Left cardiac atrium (tissue), 4 donors: ENCODE results near the gene MGAT5. TPM values are rescaled to one million over a fixed set of nuclear protein-coding genes. Genes with fewer than 3 reads are reported as not detected.
A peak's percentile ranks its signal among the peaks of the same experiment; 100 is the strongest.

Experiments used
- ATAC-seq, 2 donors: fragments of 200-7000 bp; cut with Tn5 transposase; one replicate each; pipeline ENCODE4 v1.9.1; 2020; ENCODE audit warnings: mild to moderate bottlenecking in 2 of 2, moderate library complexity in 2 of 2
- DNase-seq: peaks from one replicate; pipeline ENCODE4 v3.0.0-alpha.2; 2020
- intact Hi-C, 2 donors: fragments of 100-400 bp; cut with DNase I; formaldehyde crosslinking; loops; one replicate each; pipeline versions ENCODE4 v1.14.1 to v1.15.1; 2022 to 2023
- total RNA-seq, 2 donors: library from RNA; stranded (reverse); fragmentation: NEBNext Ultra II Directional; extraction: Animal tissue kit (Norgen Biotek cat#: 25700); gene quantifications; one replicate each; pipeline ENCODE4 v1.2.1, GENCODE V29; 2021
- donor health status: DM: no; HTN: yes; CAD: no.
- donor health status: DM: no; HTN: yes; CAD: no; lungs with severe emphysema.
- donor health status: DM: yes; HTN: yes; CAD: no.
- donor health status: Dilated cardiomyopathy.

MGAT5 gene
- total RNA-seq, 2 donors from 2014 or later, result 110 to 142 TPM

DNA sequence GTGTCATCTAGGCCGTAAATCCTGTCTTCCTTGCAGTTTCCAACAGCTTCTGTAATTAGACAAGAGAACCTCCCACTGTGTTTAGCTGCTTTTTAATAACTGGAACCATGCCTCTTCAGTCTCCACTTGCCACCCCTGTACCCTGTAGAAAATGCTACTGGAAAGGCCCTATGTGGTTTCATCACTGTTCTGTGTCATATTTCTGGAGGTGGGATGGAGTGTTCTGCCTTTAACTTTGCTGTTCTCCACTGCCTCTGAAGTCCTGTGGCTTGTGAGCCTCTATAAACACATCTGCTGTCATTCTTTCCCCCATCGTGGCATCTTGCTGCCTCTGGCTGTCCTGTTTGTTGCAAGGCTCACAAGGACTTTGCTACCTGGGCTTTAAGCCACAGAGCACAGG, 17.9 kb downstream of the MGAT5 start:
- ATAC-seq, result no peak
- intact Hi-C loops, result no loop called here
- no peak for DNase-seq

DNA sequence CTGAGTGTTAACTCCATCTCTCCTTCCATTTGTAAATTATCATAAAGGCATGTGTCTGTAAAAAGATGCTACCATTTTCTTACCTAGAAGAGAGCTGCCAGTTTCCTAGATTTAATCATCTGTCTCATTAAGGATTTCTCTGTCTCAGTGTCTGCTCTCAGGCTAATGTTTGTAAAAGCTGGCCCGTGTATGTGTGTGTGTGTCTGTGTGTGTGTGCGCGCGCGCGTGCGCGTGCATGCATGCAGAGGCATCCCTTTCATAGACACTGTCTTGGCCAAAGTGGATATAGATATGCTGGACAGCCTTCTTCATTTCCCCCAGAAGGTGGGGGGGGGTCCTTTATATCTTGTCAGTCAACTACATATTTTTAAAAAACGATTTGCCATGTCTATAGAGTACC, 18.9 kb downstream of the MGAT5 start:
- intact Hi-C loops, result no loop called here
- ATAC-seq, result no peak

DNA sequence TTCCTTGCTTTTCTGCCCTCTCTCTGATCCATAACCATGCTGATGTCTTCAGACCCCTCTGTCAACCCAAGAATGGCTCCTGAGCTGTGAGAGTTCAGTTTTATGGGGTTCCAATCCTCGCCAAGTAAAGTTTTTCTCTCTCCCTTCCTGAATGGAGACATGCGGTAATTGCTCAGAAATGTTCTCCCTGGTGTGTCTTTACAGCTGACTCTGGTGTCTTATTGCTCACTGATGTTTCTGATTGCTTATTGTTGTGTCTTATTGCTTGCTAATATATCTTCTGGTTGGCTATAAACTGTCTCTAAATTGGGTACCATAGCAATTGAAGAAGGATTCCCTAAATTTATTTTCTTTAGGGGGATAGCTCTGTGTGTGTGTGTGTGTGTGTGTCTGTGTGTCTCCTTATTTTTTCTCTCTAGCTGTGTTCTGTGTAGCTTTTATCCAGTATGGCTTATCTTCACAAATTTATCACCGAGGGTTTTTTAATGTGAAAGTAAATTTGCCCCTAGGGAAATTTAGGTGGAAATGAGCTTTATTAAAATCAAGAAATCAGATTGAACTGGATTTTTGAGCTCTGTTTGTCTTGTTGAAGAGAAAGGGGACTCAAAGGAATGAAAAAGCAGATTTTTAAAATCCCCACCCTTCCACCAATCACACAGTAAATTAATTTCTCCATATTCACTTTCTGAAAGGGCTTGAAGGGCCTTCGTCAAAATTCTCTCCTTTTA, 19.5 kb downstream of the MGAT5 start:
- DNase-seq, result no peak
- intact Hi-C loops, result no loop called here
- peak in 1 of 2 donors; percentile 33 for ATAC-seq

More for the DNA sequence above, 18.9 kb downstream of the MGAT5 start:
- DNase-seq, result no peak

DNA sequence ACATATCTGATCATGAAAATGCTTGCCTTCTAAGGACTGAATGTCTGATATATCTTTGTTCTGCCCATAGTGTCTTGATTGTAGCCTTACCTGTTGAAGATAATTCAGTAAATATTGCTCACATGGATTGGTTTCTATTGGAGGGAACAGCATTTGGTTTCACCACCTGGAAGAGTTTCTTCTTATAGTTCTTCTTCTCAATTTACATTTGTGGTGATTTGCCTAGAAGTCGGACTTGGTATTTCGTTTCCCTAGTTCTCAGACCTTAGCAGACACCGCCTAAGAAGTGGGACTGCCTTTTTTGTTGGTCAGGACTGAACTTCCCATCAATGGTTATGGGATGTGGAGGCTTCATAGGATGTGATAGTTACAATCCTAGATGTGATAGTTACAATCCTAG, 20.2 kb downstream of the MGAT5 start:
- intact Hi-C loops, result no loop called here
- DNase-seq (no peak), ATAC-seq (no peak)

DNA sequence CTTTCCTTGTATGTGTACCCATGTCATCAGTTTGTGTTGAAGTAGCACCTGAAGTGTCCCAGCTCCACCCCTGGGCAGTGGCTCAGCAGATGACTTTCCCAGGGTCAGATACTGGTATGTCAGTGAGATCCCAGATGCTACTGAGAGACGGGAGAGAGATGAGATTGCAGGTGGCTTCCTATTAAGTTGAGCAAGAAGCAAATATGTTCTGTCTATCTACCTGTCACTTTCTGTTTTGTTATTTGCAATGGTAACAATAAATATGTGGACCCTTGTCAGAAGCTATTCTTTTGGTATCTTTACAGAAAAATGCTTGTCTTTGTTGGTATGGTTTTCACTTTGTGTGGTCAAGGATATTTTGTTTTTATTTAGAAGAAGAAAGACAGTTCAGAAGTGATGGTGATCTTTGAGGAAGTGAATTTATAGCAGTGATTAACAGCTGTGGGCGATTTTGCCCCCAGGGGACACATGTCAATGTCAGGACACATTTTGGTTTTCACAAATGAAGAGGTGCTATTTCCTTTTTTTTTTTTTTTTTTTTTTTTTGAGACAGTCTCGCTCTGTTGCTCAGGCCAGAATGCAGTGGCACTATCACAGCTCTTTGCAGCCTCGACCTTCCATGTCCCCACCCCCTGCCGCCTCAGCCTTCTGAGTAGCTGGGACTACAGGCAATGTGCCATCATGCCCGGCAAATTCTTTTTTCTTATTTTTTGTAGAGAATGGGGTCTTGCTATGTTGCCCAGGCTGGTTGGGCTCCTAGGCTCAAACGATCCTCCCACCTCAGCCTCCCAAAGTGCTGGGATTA, 21.4 kb downstream of the MGAT5 start:
- intact Hi-C loops, result no loop called here
- ATAC-seq (peak in 1 of 2 donors; percentile 45), DNase-seq (no peak)

DNA sequence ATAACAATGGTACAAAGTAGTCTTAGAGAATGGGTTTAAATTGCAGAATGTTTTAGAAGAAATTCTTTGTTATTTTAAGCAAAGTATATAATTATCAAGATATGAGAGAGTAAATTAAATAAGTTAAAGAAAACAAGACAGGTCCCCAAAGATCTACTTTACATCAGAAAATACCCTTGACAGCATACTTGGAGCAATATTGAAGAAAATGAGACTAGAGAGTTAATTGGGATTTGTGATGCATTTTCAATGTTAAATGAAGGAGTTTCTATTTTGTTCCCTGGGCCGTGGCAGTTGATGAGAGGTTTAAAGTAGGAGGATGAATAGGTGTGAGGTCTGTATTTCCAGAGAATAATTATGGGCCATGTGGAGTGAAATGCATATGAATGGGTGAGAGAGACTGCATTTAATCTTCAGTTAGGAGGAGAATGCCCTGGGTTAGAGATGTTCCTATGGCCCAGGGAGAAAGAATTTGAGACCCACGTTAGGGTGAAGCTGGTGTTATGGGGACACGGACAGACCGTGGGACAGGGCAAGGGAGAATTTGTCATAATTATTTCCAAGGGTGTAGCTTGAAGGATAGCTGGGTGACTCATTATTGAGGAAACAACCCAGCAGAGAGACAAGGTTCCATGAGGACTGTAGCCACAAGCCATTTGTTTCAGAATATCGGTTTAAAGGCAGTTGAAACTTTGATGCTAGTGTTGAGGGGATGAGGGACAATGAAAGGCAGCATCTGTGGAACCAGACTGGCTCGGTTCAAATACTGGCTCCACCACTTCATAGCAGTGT, 22.7 kb downstream of the MGAT5 start:
- DNase-seq (no peak), ATAC-seq (peak in 1 of 2 donors; percentile 5)
- intact Hi-C loops, result no loop called here

DNA sequence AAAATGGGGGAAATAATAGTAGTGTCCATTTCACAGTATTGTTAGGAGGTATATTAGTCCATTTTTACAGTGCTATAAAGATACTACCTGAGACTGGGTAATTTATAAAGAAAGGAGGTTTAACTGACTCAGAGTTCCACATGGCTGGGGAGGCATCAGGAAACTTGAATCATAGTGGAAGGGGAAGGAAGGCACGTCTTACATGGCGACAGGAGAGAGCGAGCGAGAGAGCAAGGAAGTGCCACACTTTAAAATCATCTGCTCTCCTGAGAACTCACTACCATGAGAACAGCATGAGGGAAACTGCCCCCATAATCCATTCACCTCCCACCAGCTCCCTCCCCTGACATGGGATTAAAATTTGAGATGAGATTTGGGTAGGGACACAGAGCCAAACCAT, 23.4 kb downstream of the MGAT5 start:
- no peak for DNase-seq
- no peak for ATAC-seq
- intact Hi-C loops, result no loop called here

DNA sequence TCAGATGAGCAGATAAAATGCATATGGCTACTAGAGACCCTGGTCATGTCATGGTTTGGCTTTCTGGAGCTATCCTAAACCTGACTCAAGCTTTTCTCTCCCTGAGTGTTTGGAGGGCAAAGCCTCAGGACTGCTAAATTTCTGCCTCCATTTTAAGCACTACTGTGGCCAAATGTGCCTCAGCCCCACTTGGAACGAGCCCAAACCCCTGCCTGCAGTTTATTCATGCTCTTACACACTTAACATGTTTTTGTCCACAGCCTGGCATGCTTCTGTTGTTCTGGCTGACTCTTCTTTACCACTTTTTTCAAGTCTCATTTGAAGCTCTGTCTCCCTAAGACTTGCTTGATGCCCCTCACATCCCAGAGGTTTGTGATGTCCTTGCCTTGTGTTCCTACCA, 24.7 kb downstream of the MGAT5 start:
- intact Hi-C loops, result no loop called here
- DNase-seq, result no peak
- no peak for ATAC-seq

DNA sequence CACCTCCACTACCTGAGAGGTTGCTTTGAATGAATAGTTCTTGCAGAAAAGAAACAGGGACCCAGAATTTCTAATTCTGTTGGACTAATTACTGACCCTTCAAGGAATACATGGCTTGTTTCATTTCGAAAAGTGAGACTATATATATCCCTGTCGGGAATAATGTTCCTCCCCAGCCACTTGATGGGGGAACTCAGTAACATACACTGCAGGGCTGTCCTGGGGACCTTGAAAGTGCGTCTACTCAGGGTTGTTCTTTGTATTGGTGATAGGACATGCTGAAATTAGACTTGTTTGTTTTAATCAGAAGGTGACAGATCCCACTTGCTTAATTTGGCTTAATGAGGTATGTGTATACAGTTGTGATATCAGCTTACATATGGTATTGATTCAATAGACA, 25.5 kb downstream of the MGAT5 start:
- ATAC-seq (no peak), DNase-seq (no peak)
- intact Hi-C loops, result no loop called here

DNA sequence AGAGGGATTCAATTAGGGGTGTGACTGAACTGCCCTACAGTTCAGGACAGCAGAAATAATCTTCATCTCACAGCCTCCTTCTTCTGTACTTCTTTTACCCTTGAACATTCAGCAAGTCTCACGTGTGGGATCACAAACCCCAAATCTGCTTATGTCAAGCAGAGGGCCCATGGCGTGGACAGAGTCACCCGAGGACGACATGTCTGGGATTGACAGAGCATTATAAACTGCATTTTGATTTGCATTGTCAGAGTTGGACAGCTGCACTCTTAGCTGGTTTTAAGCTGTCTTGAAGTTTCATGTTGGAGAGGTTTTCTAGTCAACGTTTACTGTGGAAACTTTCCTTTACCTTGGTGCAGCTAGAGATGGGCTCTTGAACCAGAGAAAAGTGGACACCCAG, 26.4 kb downstream of the MGAT5 start:
- DNase-seq (no peak), ATAC-seq (no peak)
- intact Hi-C loops, result no loop called here

DNA sequence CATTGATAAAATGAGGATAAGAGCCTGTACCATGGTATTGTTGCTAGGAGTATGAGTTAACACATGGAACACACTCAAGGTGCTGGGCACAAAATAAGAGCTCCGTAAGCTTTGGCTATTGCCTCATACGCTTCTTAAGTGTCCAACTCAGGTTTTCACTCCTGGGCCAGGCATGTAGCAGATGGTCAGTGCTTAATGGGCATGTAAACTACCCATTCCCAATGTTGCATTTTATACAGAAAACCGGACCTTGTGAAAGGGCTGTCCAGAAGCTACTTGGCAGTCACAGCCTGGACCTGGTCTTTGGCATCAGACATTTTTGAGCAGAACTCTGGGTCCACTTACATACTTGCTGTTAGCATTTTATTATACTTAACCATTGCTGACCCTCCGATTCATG, 26.9 kb downstream of the MGAT5 start:
- DNase-seq (no peak), ATAC-seq (no peak)
- intact Hi-C loops, result no loop called here

DNA sequence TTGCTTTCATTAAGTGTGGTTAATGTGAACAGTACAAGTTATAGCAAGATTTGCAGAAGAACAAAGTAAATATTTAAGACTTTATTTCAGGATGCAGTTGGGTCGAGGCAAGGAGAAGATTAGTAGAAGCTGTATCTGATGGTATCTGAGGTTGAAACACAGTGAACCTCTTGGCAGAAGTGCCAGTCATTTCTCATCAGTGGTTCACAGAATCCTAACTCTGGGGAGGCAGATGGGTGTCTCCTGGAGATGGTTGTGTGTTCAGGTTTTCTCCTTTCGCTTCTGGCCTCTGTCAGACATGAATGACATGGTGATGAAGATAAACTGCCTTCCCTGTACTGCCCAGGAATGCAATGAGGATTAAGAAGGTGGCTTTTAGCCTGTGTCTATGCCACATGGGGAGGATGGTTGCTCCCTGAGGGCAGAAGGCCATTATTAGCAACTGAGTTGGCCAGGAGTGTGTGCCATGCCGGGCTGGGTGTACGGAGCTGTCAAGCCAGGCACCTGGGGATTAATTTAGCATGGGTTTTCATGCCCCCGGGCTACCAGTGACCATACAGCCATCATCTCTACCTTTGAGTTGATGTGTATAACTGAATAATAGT, 28.0 kb downstream of the MGAT5 start:
- ATAC-seq, result peak; percentile 15 to 79

DNA sequence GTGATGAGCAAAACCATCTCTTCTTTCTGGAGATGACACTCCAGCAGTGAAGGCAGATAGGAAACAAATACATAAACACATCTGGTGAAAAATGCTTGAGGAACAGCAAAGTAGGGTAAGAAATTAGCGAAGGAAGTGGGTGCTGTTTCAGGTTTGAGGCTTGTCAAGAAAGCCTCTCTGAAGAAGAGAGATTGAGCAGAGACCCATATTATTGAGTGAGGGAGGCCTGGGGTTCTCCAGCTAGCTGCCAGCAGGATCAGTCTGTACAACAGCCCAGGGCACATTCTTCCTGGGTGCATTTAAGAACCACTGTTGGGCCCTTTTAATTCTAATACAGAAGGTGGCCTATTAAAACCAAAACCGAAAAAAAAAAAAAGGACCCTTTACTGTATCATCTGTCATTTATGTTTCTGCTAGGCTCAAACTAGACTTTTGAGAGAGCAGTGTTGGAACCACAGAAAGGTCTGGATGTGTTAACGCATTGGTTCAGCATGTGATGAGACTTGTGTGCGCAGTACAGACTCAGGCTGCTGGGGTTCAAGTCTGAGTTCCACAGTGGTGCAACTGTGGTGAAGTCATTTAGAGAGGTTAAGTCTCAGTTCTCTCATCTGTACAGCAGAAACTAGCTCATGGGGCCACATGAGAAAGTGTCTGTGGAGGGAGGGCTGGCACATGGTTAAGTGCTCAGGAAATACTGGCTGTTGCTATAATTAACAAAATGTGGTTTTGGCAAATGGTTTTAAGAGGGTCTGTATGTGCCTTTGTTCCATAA, 28.9 kb downstream of the MGAT5 start:
- no peak for ATAC-seq
- DNase-seq, result no peak
- intact Hi-C loops, result no loop called here

More for the DNA sequence above, 28.0 kb downstream of the MGAT5 start:
- DNase-seq, result no peak
- intact Hi-C loops, result no loop called here

DNA sequence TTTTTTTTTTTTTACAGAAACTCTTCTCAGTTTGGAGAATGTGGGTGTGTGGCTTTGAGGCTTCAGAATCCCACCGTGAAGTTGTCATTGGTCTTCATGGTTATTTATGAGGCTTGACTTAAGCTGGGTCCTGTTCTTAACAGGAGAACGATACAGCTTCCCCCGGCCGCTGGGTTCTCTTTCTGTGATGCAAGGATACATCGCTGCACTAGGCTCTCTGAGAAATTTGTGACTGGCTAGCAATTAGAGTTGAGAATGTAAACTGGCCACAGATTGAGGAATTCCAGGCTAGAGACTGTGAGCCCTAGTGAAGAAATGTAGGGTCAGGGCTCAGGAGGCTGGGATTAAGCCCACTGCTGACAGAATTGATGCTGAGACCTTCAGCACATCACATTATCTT, 29.8 kb downstream of the MGAT5 start:
- DNase-seq (no peak), ATAC-seq (no peak)
- intact Hi-C loops, result no loop called here

DNA sequence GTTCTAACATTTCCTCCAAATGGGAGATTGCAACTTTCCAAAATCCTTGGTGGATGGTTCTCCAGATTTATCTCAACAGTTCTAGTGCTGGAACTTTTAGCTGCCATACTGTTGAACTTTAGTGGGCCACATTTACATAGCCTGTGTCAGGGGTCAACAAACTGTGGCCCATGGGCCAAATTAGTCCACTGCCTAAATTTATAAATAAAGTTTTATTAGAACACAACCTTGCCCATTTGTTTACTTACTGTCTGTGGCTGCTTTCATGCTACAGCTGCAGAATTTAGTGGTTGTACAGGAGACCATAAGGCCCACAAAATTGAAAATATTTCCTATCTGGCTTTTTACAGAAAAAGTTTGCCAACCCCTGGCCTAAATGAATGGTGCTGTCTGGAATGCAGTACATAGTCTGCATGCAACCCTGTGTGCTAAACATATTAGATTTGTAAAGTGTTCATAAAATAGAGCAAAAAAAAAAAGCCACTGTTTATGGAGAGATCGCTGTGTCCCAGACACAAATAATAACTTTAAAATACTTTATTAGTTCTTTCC, 30.3 kb downstream of the MGAT5 start:
- DNase-seq (no peak), ATAC-seq (no peak)
- intact Hi-C loops, result no loop called here

DNA sequence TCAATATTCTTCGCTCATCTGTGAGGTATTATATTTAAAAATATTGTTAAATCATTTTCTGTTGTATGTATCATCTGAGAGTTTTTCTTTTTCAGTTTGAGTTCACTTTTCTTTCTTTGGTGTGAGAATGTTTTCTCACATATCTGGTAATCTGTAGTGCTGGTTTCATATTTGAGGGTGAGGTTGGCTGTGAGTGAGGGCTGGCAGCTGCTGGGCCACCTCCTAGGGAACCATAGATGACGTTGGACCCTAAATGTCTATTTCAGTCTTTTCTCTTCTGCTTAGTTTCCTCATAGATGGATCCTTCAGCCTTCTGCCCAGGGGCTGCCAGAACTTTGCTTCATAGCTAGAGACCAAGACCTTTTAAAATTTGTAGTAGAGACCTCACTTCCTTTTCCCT, 33.5 kb downstream of the MGAT5 start:
- ATAC-seq, result peak in 1 of 2 donors; percentile 32
- intact Hi-C loops, result no loop called here
- no peak for DNase-seq

DNA sequence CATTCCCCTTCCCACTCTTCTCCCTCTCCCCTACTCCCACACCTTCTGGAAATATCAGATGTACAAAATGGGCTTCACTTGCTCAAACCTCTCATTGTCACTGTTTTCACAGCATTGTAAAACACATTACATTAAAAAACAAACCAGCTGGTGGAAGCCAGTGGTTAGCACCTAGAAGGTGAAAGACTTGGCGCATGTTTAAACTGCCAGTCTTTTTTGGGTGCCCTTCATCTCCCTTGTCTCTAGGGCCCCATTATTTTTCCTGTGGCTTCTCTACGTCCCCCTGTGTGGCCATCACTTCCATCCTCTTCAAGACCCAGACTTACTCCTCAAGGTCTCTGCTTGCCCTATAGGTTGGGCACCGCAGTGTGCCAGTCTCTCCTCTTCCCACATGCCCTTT, 34.9 kb downstream of the MGAT5 start:
- DNase-seq (no peak), ATAC-seq (no peak)
- intact Hi-C loops, result no loop called here

DNA sequence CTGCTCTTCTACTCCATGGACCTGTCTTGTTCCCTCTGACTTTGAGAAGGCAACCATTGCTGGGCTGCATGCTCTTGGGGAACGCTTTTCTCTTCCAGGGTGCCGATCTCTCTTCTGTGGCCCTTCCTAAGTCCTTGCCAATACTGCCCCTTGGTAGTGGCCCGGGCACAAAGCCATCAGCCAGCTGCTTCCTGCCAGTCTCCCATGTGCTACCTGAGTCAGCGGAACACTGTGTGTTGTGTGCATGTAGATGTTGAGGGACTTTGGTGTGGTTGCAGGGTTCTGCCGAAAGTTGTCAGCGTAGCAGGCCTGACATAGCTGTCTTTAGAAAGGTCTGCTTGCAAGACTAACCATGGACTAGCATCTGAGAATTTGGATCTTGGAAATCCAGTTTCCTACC, 35.4 kb downstream of the MGAT5 start:
- intact Hi-C loops, result no loop called here
- peak in 1 of 2 donors; percentile 48 for ATAC-seq
- no peak for DNase-seq

DNA sequence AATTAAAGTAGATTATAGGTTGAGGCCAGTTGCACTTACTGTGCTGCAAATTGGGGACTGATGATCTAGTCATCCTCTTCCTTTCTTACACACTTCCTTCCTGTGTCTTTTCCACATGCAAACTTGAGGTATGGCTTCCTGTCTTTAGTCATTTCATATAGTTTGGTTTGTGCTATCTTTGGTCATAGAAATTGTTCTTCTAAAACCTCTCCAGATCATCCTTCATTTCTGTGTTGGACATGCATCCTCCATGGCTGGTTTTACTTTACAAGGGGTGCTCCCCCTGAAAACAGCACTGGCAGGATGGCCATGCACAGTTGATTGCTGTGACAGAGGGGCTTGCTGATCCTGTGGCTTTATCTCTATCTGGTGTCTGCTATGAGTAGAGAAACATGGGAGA, 36.5 kb downstream of the MGAT5 start:
- ATAC-seq (no peak), DNase-seq (no peak)
- intact Hi-C loops, result no loop called here
